ENCODE data around the gene TNRC6C. TPM values are rescaled to one million over a fixed set of nuclear protein-coding genes. Genes with fewer than 3 reads are reported as not detected.
A peak's percentile ranks its signal among the peaks of the same experiment; 100 is the strongest.

The TNRC6C gene
- total and polyA plus RNA-seq, 9 of the 15 experiments (the other 6 are each of a cell fraction or from before 2014, with no cell fraction given) = 0.20 to 4.9 (median 2.3) TPM

- TF ChIP-seq CTCF (IDR thresholded peaks at IDR 0.05 in 2 of 3, conservative IDR thresholded peaks at IDR 0.05 in 1 of 3; ENCODE audit: insufficient read depth in 2 of 3, low read depth in 1 of 3, low read length in 3 of 3) (0 out of 6 replicates have a peak, but pooled peaks of 1 of the 3 experiments have one; percentile 5), ZSCAN29 (IDR thresholded peaks at IDR 0.05) (no peak), MAZ (CRISPR knock-in tag; conservative IDR thresholded peaks at IDR 0.05 in 1 of 2, IDR thresholded peaks at IDR 0.05 in 1 of 2) (peak in 1 of 2 experiments; percentile 22; a peak in 2 of 4 replicates), KAT7 (CRISPR knock-in tag; IDR thresholded peaks at IDR 0.05; ENCODE audit: borderline replicate concordance) (0 out of 2 replicates have a peak, but pooled peaks have one; percentile 51), TOE1 (IDR thresholded peaks at IDR 0.05; ENCODE audit: borderline replicate concordance) (no peak), TOE1 (CRISPR knock-in tag; IDR thresholded peaks at IDR 0.05; ENCODE audit: borderline replicate concordance, low read depth) (no peak), RBM22 (IDR thresholded peaks at IDR 0.05; ENCODE audit: low read depth, low read length, poor library complexity, severe bottlenecking) (no peak), HCFC1 (IDR thresholded peaks at IDR 0.05; ENCODE audit: low read depth, low read length) (no peak), ZBTB9 (CRISPR knock-in tag; IDR thresholded peaks at IDR 0.05) (no peak), YY1 (IDR thresholded peaks at IDR 0.05; ENCODE audit: borderline replicate concordance in 1 of 3, control insufficient read depth in 1 of 3, extremely low read depth in 1 of 3, insufficient read depth in 3 of 3, insufficient read length in 1 of 3, insufficient replicate concordance in 2 of 3, low read depth in 1 of 3, low read length in 2 of 3) (peak in 1 of 3 experiments; percentile 23), MTF1 (CRISPR knock-in tag; IDR thresholded peaks at IDR 0.05; ENCODE audit: borderline replicate concordance) (no peak), ZNF696 (CRISPR knock-in tag; conservative IDR thresholded peaks at IDR 0.05) (no peak), ETV1 (tag; conservative IDR thresholded peaks at IDR 0.05; ENCODE audit: low read depth) (peak; percentile 60), RBM34 (IDR thresholded peaks at IDR 0.05; ENCODE audit: borderline replicate concordance, insufficient read depth, low read length) (no peak)
- TF ChIP-seq, protein P1, sequence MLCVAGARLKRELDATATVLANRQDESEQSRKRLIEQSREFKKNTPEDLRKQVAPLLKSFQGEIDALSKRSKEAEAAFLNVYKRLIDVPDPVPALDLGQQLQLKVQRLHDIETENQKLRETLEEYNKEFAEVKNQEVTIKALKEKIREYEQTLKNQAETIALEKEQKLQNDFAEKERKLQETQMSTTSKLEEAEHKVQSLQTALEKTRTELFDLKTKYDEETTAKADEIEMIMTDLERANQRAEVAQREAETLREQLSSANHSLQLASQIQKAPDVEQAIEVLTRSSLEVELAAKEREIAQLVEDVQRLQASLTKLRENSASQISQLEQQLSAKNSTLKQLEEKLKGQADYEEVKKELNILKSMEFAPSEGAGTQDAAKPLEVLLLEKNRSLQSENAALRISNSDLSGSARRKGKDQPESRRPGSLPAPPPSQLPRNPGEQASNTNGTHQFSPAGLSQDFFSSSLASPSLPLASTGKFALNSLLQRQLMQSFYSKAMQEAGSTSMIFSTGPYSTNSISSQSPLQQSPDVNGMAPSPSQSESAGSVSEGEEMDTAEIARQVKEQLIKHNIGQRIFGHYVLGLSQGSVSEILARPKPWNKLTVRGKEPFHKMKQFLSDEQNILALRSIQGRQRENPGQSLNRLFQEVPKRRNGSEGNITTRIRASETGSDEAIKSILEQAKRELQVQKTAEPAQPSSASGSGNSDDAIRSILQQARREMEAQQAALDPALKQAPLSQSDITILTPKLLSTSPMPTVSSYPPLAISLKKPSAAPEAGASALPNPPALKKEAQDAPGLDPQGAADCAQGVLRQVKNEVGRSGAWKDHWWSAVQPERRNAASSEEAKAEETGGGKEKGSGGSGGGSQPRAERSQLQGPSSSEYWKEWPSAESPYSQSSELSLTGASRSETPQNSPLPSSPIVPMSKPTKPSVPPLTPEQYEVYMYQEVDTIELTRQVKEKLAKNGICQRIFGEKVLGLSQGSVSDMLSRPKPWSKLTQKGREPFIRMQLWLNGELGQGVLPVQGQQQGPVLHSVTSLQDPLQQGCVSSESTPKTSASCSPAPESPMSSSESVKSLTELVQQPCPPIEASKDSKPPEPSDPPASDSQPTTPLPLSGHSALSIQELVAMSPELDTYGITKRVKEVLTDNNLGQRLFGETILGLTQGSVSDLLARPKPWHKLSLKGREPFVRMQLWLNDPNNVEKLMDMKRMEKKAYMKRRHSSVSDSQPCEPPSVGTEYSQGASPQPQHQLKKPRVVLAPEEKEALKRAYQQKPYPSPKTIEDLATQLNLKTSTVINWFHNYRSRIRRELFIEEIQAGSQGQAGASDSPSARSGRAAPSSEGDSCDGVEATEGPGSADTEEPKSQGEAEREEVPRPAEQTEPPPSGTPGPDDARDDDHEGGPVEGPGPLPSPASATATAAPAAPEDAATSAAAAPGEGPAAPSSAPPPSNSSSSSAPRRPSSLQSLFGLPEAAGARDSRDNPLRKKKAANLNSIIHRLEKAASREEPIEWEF (CRISPR knock-in tag; IDR thresholded peaks at IDR 0.05) = no peak
Observed at GRCh38 chr17:78130437-78131101, 172.1 kb downstream of the TNRC6C start, which contains the start of gene TMC8 (continued).
